Liver (tissue), 9 donors: ENCODE measurements around the gene FARSB. TPM values are rescaled to one million over a fixed set of nuclear protein-coding genes. Genes with fewer than 3 reads are reported as not detected.

Experiments
- DNase-seq: peaks from one replicate; pipeline ENCODE4 v3.0.0-alpha.2; 2017; ENCODE audit warnings: low spot score
- H3K27ac ChIP-seq, 2 donors: one replicate each; pipeline ENCODE4 v1.7.0; 2013; ENCODE audit warnings: inconsistent platforms in 2 of 2, low read length in 2 of 2, control low read depth in 1 of 2, low read depth in 1 of 2, mild to moderate bottlenecking in 1 of 2
- H3K27me3 ChIP-seq, 4 donors: one replicate each; pipeline versions ENCODE4 v1.6.1 to v1.7.0; 2013; ENCODE audit warnings: low read length in 3 of 4, inconsistent platforms in 1 of 4, mild to moderate bottlenecking in 1 of 4, moderate library complexity in 1 of 4; ENCODE audit not compliant: control insufficient read depth in 4 of 4, insufficient read depth in 4 of 4
- H3K36me3 ChIP-seq, 4 donors: one replicate each; pipeline versions ENCODE4 v1.6.1 to v1.7.0; 2013; ENCODE audit warnings: low read length in 3 of 4, mild to moderate bottlenecking in 3 of 4, low read depth in 1 of 4, moderate library complexity in 1 of 4; ENCODE audit not compliant: control insufficient read depth in 4 of 4, insufficient read depth in 3 of 4
- H3K4me1 ChIP-seq, 4 donors: one replicate each; pipeline versions ENCODE4 v1.6.1 to v1.7.0; 2013; ENCODE audit warnings: low read length in 3 of 4, mild to moderate bottlenecking in 3 of 4, moderate library complexity in 1 of 4; ENCODE audit not compliant: control insufficient read depth in 4 of 4, insufficient read depth in 4 of 4
- H3K4me3 ChIP-seq, 3 donors: one replicate each; pipeline versions ENCODE4 v1.6.1 to v1.7.0; 2013; ENCODE audit warnings: low read length in 3 of 3, control low read depth in 1 of 3, low read depth in 1 of 3, mild to moderate bottlenecking in 1 of 3
- H3K9ac ChIP-seq, 2 donors: one replicate each; pipeline ENCODE4 v1.7.0; 2013; ENCODE audit warnings: low read length in 2 of 2, mild to moderate bottlenecking in 2 of 2, moderate library complexity in 2 of 2, control low read depth in 1 of 2, low read depth in 1 of 2
- H3K9me3 ChIP-seq, 4 donors: one replicate each; pipeline versions ENCODE4 v1.6.1 to v1.7.0; 2013; ENCODE audit warnings: low read length in 3 of 4; ENCODE audit not compliant: control insufficient read depth in 4 of 4
- EGR1 ChIP-seq, 2 donors: IDR thresholded peaks; 2 replicates each; pipeline ENCODE4 v1.6.1; 2016 to 2018; ENCODE audit warnings: antibody characterized with exemption in 2 of 2, low read depth in 2 of 2
- FOXA1 ChIP-seq: IDR thresholded peaks from 2 replicates; pipeline ENCODE4 v1.6.1; 2016; ENCODE audit warnings: antibody characterized with exemption
- FOXA2 ChIP-seq: IDR thresholded peaks from 2 replicates; pipeline ENCODE4 v1.6.1; 2016; ENCODE audit warnings: antibody characterized with exemption
- GABPA ChIP-seq, 2 donors: IDR thresholded peaks in 1 of 2; conservative IDR thresholded peaks in 1 of 2; 2 replicates each; pipeline ENCODE4 v1.6.1; 2016; ENCODE audit warnings: antibody characterized with exemption in 2 of 2, mild to moderate bottlenecking in 1 of 2, moderate library complexity in 1 of 2
- HNF4A ChIP-seq, 2 donors: conservative IDR thresholded peaks; 2 replicates each; pipeline ENCODE4 v1.6.1; 2016; ENCODE audit warnings: antibody characterized with exemption in 2 of 2, mild to moderate bottlenecking in 2 of 2
- HNF4G ChIP-seq: IDR thresholded peaks from 2 replicates; pipeline ENCODE4 v1.6.1; 2016; ENCODE audit warnings: antibody characterized with exemption
- NR2F2 ChIP-seq: IDR thresholded peaks from 2 replicates; pipeline ENCODE4 v1.6.1; 2016; ENCODE audit warnings: antibody characterized with exemption
- RAD21 ChIP-seq, 2 donors: IDR thresholded peaks; 2 replicates each; pipeline ENCODE4 v1.6.1; 2016; ENCODE audit warnings: antibody characterized with exemption in 2 of 2, mild to moderate bottlenecking in 2 of 2
- RXRA ChIP-seq, 2 donors: IDR thresholded peaks; 2 replicates each; pipeline ENCODE4 v1.6.1; 2017 to 2018; ENCODE audit warnings: antibody characterized with exemption in 2 of 2, mild to moderate bottlenecking in 1 of 2
- SP1 ChIP-seq: IDR thresholded peaks from 2 replicates; pipeline ENCODE4 v1.6.1; 2018; ENCODE audit warnings: antibody characterized with exemption, mild to moderate bottlenecking
- TAF1 ChIP-seq: conservative IDR thresholded peaks from 2 replicates; pipeline ENCODE4 v1.6.1; 2016; ENCODE audit warnings: antibody characterized with exemption, mild to moderate bottlenecking
- YY1 ChIP-seq: IDR thresholded peaks from 2 replicates; pipeline ENCODE4 v1.6.1; 2016; ENCODE audit warnings: antibody characterized with exemption, mild to moderate bottlenecking
- WGBS: extraction: QIAGEN DNeasy Blood & Tissue Kit; methylation state at CpG from one replicate; pipeline ENCODE4 v1.1.7; 2013; 5-methylcytosine and 5-hydroxymethylcytosine counted together
- polyA plus RNA-seq, 2 donors: library from polyadenylated mRNA; stranded (reverse) in 1 of 2; unstranded in 1 of 2; fragments of 200-250 nt in 1 of 2; fragments of >200 nt in 1 of 2; fragmentation: Nextera tagmentation in 1 of 2; extraction: Ambion mirVana in 1 of 2; gene quantifications; one replicate each; pipeline versions ENCODE4 v1.2.1 to v1.2.3, GENCODE V29; 2013 to 2015
- total RNA-seq, 2 donors: library from RNA; depleted of rRNA; stranded (reverse); fragments of >200 nt; gene quantifications; one replicate each; pipeline ENCODE4 v1.2.3, GENCODE V29; 2014
- TF ChIP-seq, protein P1 (sequence below): IDR thresholded peaks from 2 replicates; pipeline ENCODE4 v1.6.1; 2016; ENCODE audit warnings: antibody characterized with exemption
- TF ChIP-seq, protein P2 (sequence below): fragments of 150-350 bp; IDR thresholded peaks from 2 replicates; pipeline ENCODE4 v1.5.1; 2017; ENCODE audit warnings: improper control_type of control experiment, low read depth, low read length; ENCODE audit not compliant: missing input control
- TF ChIP-seq, protein P3 (sequence below): IDR thresholded peaks from 2 replicates; pipeline ENCODE4 v1.6.1; 2016; ENCODE audit warnings: antibody characterized with exemption, mild to moderate bottlenecking
- TF ChIP-seq, protein P4 (sequence below): IDR thresholded peaks from 2 replicates; pipeline ENCODE4 v1.6.1; 2016; ENCODE audit warnings: antibody characterized with exemption
- TF ChIP-seq, protein P5 (sequence below): IDR thresholded peaks from 2 replicates; pipeline ENCODE4 v1.6.1; 2016; ENCODE audit warnings: antibody characterized with exemption
- donor health status: healthy.
- donor health status: healthy.
- donor health status: healthy.
- donor health status: healthy.
- donor health status: healthy.

The FARSB gene
- total and polyA plus RNA-seq, 4 donors: 5.5 to 9.7 (median 8.9) TPM

DNA sequence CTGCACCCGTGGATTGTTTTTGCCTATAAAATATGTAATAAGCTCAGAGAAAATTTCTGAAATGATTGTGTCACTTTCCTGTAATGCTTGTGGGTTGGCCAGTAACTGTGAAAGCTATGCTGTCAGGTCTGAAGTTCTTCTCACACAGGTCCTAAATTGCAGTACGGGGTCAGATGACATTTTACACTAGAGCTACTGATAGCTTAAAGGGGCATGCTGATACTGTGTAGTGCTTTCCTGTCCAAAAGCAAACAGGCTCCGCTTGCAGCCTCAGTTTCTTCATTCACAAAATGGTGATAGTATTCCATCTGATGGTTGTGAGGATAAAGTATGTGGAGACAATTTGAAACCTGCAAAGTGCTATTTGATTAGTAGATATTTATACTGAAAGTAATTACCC, 7.6 kb upstream of the FARSB start:
- 84% methylated on average over 3 of the region's 3 CpGs for WGBS
- H3K27me3 ChIP-seq: no peaks in the 10 kb centered on the region
- no peaks in the 10 kb centered on the region for H3K36me3 ChIP-seq
- no peak for DNase-seq
- no peak overlapping the region for H3K9ac ChIP-seq
- TF ChIP-seq, protein P1, sequence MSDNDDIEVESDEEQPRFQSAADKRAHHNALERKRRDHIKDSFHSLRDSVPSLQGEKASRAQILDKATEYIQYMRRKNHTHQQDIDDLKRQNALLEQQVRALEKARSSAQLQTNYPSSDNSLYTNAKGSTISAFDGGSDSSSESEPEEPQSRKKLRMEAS: no peak
- no peak for TF ChIP-seq HNF4A (conservative IDR thresholded peaks at IDR 0.05)
- TF ChIP-seq RAD21 (IDR thresholded peaks at IDR 0.05): no peak
- TF ChIP-seq SP1: no peak
- TF ChIP-seq GABPA (IDR thresholded peaks at IDR 0.05 in 1 of 2, conservative IDR thresholded peaks at IDR 0.05 in 1 of 2): no peak
- TF ChIP-seq, protein P2, sequence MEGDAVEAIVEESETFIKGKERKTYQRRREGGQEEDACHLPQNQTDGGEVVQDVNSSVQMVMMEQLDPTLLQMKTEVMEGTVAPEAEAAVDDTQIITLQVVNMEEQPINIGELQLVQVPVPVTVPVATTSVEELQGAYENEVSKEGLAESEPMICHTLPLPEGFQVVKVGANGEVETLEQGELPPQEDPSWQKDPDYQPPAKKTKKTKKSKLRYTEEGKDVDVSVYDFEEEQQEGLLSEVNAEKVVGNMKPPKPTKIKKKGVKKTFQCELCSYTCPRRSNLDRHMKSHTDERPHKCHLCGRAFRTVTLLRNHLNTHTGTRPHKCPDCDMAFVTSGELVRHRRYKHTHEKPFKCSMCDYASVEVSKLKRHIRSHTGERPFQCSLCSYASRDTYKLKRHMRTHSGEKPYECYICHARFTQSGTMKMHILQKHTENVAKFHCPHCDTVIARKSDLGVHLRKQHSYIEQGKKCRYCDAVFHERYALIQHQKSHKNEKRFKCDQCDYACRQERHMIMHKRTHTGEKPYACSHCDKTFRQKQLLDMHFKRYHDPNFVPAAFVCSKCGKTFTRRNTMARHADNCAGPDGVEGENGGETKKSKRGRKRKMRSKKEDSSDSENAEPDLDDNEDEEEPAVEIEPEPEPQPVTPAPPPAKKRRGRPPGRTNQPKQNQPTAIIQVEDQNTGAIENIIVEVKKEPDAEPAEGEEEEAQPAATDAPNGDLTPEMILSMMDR: no peak
- TF ChIP-seq FOXA1: no peak
- TF ChIP-seq EGR1 (IDR thresholded peaks at IDR 0.05; ENCODE audit: low read depth in 2 of 2): no peak
- TF ChIP-seq NR2F2: no peak
- no peak for TF ChIP-seq HNF4G
- TF ChIP-seq, protein P3, sequence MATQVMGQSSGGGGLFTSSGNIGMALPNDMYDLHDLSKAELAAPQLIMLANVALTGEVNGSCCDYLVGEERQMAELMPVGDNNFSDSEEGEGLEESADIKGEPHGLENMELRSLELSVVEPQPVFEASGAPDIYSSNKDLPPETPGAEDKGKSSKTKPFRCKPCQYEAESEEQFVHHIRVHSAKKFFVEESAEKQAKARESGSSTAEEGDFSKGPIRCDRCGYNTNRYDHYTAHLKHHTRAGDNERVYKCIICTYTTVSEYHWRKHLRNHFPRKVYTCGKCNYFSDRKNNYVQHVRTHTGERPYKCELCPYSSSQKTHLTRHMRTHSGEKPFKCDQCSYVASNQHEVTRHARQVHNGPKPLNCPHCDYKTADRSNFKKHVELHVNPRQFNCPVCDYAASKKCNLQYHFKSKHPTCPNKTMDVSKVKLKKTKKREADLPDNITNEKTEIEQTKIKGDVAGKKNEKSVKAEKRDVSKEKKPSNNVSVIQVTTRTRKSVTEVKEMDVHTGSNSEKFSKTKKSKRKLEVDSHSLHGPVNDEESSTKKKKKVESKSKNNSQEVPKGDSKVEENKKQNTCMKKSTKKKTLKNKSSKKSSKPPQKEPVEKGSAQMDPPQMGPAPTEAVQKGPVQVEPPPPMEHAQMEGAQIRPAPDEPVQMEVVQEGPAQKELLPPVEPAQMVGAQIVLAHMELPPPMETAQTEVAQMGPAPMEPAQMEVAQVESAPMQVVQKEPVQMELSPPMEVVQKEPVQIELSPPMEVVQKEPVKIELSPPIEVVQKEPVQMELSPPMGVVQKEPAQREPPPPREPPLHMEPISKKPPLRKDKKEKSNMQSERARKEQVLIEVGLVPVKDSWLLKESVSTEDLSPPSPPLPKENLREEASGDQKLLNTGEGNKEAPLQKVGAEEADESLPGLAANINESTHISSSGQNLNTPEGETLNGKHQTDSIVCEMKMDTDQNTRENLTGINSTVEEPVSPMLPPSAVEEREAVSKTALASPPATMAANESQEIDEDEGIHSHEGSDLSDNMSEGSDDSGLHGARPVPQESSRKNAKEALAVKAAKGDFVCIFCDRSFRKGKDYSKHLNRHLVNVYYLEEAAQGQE: no peak
- TF ChIP-seq FOXA2: no peak
- TF ChIP-seq, protein P4, sequence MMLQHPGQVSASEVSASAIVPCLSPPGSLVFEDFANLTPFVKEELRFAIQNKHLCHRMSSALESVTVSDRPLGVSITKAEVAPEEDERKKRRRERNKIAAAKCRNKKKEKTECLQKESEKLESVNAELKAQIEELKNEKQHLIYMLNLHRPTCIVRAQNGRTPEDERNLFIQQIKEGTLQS: no peak
- TF ChIP-seq YY1: no peak
- TF ChIP-seq TAF1: no peak
- no peaks in the 10 kb centered on the region for H3K4me1 ChIP-seq
- no peak overlapping the region for H3K4me3 ChIP-seq
- H3K27ac ChIP-seq: no peak overlapping the region
- no peaks in the 10 kb centered on the region for H3K9me3 ChIP-seq

DNA sequence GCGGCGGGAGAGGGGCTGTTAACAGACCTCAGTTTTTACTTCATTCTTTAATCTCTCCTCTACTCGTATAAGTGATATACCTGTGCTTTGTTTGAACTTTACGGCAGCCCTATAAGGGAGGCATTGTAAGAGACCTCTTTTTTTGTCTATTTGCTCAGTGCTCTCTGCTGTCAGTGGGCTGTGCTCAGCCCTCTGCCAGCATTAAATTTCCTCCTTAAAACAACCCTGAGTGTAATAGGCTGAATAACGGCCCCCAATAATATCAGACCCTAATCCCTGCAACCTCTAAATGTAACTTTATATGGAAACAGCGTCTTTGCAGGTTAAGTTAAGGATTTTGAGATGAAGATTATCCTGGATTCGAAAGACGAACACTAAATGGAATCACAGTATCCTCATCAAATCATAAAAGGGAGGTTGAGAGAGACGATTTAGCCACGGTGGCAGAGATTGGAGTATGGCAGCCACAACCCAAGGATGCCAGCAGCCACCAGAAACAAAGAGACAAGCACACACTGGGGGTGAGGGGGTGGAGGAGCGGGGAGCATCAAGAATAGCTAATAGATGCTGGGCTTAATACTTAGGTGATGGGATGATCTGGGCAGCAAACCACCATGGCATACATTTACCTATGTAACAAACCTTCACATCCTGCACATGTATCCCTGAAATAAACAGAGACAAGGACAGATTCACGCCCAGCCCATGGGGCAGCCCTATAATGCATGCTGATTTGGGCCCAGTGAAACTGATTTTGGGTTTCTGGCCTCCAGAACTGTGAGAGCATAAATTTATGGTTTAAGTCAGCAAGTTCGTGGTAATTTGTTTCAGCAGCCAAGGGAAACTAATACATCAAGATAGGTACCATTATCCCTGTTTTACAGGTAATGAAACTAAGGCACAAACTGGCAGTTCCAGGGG, 894 bp upstream of the FARSB start:
- DNase-seq: no peak
- Histone ChIP-seq H3K27me3 (no peaks in the 10 kb centered on the region), H3K9me3 (no peaks in the 10 kb centered on the region), H3K4me1 (peaks cover 6 to 27% (median 10%) of the 10 kb centered on the region in 4 donors), H3K9ac (peak overlapping the region; percentile 59 to 90), H3K4me3 (peak overlapping the region; percentile 72 to 100 (median 96)), H3K27ac (peak overlapping the region; percentile 92 to 95), H3K36me3 (no peaks in the 10 kb centered on the region)
- TF ChIP-seq, protein P5, sequence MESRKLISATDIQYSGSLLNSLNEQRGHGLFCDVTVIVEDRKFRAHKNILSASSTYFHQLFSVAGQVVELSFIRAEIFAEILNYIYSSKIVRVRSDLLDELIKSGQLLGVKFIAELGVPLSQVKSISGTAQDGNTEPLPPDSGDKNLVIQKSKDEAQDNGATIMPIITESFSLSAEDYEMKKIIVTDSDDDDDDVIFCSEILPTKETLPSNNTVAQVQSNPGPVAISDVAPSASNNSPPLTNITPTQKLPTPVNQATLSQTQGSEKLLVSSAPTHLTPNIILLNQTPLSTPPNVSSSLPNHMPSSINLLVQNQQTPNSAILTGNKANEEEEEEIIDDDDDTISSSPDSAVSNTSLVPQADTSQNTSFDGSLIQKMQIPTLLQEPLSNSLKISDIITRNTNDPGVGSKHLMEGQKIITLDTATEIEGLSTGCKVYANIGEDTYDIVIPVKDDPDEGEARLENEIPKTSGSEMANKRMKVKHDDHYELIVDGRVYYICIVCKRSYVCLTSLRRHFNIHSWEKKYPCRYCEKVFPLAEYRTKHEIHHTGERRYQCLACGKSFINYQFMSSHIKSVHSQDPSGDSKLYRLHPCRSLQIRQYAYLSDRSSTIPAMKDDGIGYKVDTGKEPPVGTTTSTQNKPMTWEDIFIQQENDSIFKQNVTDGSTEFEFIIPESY: no peak
- TF ChIP-seq FOXA2: no peak
- TF ChIP-seq SP1: no peak
- TF ChIP-seq, protein P4: no peak
- no peak for TF ChIP-seq GABPA (IDR thresholded peaks at IDR 0.05 in 1 of 2, conservative IDR thresholded peaks at IDR 0.05 in 1 of 2)
- TF ChIP-seq HNF4G: no peak
- TF ChIP-seq NR2F2: no peak
- no peak for TF ChIP-seq RXRA (IDR thresholded peaks at IDR 0.05)
- TF ChIP-seq, protein P2: no peak
- TF ChIP-seq HNF4A (conservative IDR thresholded peaks at IDR 0.05): no peak
- no peak for TF ChIP-seq RAD21 (IDR thresholded peaks at IDR 0.05)
- no peak for TF ChIP-seq EGR1 (IDR thresholded peaks at IDR 0.05; ENCODE audit: low read depth in 2 of 2)
- 27% methylated on average over 13 of the region's 13 CpGs for WGBS
